ENCODE results near the gene SLC38A2.

SLC38A2 gene

DNA sequence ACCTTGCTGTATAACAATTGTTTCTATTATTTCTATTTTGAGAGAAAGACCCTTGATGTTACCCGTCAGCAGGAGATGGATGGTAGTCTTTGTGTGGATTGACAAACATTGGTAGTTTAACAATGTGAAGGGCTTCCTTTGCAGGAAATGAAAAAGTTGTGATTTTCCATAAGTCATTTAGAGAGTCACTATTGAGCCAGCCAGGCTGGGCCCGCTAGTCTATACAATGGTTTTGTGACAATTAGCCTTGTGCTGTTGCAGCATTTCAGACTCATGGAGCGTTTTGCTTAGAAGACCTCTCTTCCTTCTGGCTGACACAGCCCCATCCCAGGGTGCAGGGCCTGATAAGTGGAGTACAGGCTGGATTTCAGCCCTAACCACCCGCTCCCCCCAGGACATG, 18.3 kb upstream of the SLC38A2 start:
- DNase-seq, result no peak

DNA sequence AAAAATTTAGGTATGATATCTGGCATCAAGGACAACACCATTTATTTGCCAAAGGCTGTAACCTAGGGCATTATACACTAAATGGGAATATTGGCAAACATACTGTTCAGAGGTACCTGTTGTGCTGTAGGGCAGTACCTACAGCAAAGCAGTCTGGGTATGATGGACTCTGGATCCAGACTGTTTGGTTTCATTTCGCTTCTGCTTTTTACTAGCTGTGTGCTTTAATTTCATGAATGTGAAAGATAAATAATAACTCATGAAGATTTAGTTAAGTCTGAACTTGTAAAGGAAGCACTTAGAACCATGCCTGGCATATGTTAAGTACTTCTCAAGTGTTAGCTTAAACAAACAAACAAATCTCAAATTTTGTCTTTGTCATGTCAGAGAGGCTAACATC, 17.7 kb upstream of the SLC38A2 start:
- DNase-seq, result no peak

DNA sequence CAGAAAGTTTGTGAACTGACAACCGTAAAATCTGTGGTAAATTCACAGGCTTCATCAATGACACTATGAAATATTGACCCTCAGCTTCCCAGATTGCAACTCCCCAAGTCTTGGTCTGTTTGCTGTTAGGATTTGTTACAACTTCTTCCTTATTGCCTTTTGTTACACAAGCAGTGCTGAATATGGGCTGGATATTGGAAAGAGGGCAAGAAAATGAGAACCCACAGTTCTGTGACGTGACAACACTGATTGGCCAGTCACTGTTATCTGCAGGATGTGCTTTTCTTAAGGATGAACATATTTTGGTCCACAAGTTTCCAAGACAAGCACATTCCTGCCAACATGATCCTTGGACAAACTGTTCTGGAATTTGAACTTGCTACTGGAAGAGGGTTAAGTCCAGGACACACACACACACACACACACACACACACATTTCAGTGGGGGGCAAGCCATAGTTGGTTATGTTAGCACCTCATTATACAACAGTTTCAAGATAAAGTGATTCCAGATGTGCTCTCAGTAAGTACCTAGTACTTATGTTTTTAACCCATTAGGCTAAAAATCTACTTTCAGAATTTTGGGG, 16.6 kb upstream of the SLC38A2 start:
- peak; percentile 47 for DNase-seq

- peak; percentile 43 for DNase-seq
Observed at GRCh38 chr12:46388427-46389021, 16.0 kb upstream of the SLC38A2 start.

GRCh38 chr12:46387670-46388069, 15.1 kb upstream of the SLC38A2 start:
- no peak for DNase-seq

- no peak for DNase-seq
Observed at GRCh38 chr12:46386877-46387629, 14.5 kb upstream of the SLC38A2 start.

- peak; percentile 80 for DNase-seq
Observed at GRCh38 chr12:46386360-46386867, 13.8 kb upstream of the SLC38A2 start.

- no peak for DNase-seq
Observed at GRCh38 chr12:46385438-46385837, 12.9 kb upstream of the SLC38A2 start.

DNA sequence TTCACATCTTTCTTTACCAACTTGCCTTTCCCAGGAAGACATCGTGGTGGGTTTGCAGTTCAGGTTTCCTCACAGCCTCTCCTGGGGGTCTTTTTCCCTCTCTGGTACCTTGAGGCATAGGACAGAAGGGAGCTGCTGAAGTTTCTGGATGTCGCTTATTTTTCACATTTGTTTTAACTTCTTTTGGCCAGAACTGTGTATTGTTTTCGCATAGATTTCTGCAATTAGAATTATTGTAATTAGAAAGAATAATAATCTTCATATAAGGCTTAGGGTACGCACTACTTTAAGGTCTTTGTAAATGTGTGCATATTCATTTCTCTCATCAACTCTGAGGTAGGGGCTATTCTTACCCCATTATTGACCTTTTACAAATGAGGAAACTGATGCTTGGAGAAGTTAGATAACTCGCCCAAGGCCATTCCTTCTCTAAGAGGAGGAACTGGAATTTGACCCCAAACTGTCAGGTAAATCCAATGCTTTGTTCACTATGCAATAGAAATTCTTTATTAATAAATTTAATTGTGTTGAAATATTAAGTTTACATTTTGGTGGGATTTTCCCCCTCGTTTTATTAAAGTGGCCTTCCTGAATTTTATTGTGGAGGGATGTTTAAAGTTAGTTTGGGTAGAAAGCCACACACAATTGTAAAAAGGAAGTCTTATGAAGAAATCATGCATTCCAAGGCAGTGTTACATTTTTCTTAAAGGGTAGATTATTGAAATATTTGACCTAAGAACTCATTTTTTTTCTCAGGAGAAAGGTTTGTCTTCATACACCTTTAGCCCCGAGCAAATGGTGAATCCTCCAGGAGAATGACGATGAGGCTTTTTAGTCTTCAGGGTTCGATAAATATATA, 12.1 kb upstream of the SLC38A2 start:
- DNase-seq, result no peak

DNA sequence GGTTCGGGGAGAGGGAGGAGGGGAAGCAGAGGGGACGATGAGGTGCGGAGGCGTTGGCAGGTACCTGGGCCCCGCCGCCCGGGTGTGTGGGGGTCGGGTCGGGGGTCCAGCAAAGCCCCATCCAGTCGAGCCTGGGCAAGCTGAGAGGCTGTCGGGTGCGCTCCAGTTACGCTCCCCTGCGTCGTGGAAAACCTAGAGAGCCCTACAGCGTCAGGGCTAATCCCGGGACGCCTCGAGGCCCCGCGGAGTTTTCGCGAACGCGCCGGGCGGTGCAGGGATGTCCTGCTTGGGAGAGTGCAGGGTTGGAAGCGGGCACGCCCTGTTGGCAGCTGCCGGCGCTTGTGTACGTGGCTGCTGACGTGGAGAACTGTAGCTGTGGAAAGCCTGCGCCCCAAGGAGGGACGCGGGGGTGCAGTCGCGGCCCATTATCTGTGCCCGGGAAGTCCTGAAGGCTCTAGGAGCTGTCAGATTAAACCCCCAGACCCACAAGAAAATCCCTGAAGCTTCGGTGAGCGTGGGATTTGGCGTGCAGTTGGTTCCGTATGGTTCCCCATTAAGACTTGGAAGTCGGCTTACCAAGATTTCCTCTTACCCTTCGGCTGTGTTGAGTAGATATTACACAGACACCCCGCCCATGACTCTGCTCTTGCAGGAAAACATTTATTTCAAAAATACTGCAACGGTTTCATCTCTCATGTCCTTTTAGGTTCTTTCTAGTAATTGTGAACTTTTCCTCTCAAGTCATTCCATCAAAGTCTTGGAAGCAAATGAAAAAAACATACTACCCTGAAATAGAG, 11.3 kb upstream of the SLC38A2 start:
- peak; percentile 77 for DNase-seq

DNA sequence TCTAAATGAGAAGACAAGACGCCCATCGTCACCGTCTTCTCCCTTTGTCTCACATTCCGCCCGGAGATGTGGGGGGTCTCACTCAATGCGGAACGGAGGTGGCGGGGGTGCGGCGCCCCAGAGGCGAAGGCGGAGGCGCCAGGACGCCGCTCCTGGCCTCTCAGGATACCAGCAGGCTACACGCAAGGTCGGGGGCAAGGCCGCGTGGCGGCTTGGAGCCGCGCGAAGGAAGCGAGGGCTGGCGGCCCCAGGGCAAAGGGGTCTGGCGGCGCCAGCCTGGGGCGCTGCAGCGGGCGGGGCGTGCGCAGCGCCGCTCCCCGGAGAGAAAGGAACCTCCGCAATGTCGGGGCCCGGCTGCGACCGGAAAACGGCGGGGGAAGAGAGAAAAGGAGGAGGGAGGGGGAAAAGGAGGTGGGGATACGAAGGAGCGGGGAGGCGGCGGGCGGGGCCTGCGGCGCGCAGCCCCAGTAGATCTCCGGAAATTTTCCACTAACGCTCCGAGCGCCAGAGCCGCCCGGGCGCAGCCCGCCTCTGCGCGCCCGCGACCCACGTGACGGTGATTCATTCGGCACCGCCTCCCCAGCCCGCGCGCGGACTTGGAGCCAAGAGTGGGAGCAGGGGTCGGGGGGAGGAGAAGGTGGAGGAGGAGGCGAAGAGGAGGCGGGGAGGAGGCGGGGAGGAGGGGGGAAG, 10.5 kb upstream of the SLC38A2 start:
- DNase-seq, result peak; percentile 95

- no peak for DNase-seq
Observed at GRCh38 chr12:46382408-46382963, 9.9 kb upstream of the SLC38A2 start.

DNA sequence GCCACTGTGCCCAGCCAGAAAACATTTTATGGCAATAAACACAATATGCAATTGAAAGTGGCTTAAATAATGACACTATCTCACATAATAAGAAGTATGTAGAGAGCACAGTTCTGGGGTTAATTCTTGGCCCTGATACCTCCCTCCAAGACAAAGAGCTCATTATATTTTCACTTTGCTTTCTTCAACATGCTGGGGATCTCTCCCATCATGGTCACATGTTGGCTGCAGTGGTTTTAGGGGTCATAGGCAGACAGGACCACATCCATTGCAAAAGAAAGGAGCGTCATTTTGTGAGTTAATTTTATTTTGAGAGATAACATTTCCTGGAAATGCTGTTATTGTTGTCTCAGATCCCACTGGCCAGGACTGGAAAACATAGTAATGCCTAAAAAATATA, 8.3 kb upstream of the SLC38A2 start:
- no peak for DNase-seq

DNA sequence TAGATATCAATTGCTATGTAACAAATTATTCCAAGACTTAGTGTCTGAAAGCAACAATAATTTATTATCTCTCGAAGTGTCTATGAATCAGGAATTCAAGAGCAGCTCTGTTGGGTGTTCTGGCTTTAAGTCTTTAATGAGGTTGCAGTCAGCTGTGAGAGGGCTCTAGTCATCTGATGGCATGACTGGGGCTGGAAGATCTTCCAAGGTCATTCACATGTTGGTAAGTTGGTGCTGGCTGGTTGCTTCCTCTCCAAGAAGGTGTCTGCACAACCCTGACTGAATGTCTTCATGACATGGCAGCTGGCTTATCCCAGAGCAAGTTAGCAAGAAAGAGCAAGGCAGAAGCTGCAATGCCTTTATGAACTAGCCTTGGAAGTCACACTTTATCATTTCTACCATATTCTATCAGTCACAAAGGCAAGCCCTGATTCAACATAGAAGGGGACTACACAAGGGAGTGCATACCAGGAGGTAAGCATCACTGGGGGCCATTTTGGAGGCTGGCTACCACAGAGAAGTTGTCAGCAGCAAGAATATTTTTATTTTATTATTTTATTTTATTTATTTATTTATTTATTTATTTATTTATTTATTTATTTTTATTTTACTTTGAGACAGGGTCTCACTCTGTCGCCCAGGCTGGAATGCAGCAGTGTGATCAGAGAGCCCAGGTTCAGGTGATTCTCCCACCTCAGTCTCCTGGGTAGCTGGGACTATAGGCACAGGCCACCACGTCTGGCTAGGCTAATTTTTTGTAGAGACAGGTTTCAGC, 7.6 kb upstream of the SLC38A2 start:
- no peak for DNase-seq

DNA sequence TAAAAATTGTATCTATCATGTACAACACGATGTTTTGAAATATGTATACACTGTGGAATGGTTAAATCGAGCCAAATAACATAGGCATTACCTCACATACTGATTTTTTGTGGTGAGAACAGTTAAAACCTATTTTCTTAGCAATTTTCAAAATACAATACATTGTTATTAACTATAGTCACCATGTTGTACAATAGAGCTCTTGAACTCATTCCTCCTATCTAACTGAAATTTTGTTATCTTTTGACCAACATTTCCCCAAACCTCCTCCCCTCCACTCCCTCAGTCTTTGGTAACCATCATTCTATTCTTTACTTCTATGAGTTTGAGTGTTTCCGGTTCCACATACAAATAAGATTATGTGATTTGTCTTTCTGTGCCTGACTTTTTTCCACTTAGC, 6.8 kb upstream of the SLC38A2 start:
- no peak for DNase-seq

GRCh38 chr12:46378530-46378929, 6.0 kb upstream of the SLC38A2 start:
- DNase-seq, result no peak

DNA sequence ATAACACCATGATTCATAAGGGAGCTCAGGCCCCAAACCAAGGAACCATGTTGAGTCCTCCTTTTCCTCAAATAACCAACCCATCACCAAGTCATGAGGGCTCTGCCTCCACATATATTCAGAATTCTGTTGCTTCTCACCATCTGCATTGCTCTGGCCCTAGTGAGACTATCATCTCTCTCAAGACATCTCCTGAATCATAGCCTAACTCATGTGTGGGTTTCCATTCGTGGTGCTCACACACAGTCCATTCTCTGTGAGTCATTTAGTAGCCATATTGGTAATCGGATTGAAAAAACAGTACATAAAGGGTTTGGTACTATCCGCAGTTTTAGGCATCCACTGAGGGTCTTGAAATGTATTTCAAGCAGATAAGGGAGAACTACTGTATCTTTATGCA, 5.1 kb upstream of the SLC38A2 start:
- no peak for DNase-seq

DNA sequence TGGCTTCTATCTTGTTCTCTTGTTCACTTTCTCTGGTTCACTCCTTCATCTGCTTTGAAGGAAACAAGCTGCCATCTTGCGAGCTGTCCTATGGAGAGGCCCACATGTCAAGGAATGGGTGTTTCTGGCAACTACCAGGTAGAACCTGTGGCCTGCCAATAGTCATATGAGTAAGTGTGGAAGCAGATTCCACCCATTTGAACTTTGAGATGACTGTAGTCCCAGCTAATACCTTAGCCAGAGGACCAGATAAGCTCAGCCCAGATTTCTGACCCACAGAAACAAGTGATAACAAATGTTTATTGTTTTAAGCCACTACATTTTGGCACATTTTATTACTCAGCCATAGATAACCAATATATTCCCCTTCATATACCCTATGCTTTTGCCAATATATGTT, 4.0 kb upstream of the SLC38A2 start:
- no peak for DNase-seq

GRCh38 chr12:46374711-46375110, 2.1 kb upstream of the SLC38A2 start:
- DNase-seq, result no peak

DNA sequence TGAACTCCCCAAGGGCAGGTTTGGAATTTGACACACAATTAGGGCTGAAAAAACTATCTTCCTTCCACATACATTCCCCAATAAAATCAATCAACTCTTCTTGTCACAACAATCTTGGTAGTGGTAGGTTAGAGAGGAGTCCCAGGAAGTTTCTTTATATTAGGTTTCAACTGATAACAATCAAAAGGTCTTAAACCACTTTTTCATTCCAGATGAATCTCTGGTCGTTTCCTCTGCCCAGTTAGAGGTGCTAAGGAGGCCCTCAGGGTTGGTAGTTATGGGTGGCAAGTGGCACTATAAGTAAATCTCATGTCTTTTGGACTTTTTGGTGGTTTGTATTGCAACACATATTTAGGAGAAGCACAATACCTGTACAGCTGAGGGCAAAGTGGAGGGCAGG, 1.7 kb upstream of the SLC38A2 start:
- DNase-seq, result no peak
